ENCODE results near the gene ACER1. TPM values are rescaled to one million over a fixed set of nuclear protein-coding genes. Genes with fewer than 3 reads are reported as not detected.

Gene ACER1
- total RNA-seq, 1 experiment from 2014 or later: not detected

GRCh38 chr19:6268382-6268771 lies 65.0 kb downstream of the ACER1 start:
- DNase-seq (ENCODE audit: low spot score): no peak

GRCh38 chr19:6267552-6268381 lies 65.6 kb downstream of the ACER1 start:
- DNase-seq (ENCODE audit: low spot score): no peak

GRCh38 chr19:6264803-6265202 lies 68.6 kb downstream of the ACER1 start:
- no peak for DNase-seq (ENCODE audit: low spot score)

GRCh38 chr19:6263735-6264444 lies 69.5 kb downstream of the ACER1 start:
- no peak for DNase-seq (ENCODE audit: low spot score)

DNA sequence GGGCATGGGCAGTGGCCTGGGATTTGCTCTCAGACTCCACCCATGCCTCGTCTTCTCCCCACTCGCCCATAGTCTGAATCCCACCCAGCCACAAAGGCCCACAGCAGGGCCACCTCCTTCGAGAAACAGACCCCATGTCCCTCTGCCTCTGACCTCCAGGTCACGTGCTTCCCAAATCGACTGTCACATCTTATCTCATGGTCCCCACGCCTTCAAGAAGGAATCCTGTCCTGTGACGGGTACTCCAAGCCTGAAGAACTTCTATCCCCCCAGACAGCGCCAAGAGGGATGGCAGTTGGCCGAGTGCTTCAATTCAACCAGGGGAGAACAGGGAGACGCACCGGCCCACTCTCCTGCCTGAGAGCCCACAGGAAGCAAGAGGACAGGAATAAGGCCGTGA lies 70.1 kb downstream of the ACER1 start:
- no peak for DNase-seq (ENCODE audit: low spot score)

- no peak for DNase-seq (ENCODE audit: low spot score)
Observed at GRCh38 chr19:6262519-6262918, 70.9 kb downstream of the ACER1 start.

DNA sequence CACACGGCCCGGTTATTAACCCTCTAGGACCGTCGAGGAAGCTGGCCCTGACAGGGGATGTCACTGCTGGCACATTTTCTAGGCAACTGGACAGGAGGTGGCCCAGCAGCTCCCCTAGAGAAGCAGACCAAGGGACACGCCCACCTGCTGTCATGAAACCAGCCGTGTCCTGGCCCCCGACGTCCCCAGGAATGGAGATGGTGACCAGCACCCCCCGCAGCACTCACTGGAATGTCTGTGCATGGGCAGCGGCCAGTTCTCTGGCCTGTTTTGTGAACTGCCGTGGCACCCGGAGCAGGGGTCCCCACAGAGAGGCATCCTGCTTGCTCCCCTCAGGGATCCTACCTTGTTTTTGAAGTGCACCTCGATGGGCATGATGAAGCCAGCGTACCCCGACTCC lies 71.5 kb downstream of the ACER1 start:
- DNase-seq (ENCODE audit: low spot score): no peak

DNA sequence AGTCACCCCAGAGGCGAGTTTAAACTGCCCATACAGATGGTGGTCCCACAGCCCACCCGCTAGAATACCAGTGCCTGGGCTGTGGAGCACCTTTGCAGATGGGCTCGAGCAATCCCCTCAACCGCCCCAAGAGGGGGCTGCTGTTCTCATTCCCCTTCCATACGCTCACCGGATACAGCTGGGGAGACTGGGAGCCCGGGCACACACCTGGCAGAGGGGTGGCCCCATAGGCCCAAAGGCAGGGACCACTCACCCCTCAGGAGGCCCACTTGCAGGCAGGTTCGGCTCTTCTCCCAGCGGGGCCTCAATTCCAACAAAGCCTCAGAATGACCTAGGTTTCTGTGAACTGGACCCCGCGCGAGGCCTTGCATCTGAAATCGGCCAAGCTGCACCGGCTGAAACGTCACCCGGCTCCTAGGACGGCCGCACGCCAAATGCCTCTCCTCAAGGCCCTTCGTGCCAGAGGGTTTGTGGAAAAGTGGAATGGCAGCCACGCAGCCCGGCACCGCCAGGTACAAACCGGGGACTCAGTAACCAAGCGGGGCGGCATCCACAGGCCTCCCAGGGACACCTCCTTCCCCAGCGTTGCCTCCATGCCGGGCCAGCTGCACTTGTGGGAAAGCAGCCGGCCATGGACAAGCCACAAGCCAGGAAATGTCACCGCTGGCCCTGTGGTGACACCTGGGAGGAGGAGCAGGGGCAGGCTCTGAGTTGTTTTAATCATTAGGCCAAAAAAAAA lies 72.3 kb downstream of the ACER1 start:
- DNase-seq (ENCODE audit: low spot score): no peak

DNA sequence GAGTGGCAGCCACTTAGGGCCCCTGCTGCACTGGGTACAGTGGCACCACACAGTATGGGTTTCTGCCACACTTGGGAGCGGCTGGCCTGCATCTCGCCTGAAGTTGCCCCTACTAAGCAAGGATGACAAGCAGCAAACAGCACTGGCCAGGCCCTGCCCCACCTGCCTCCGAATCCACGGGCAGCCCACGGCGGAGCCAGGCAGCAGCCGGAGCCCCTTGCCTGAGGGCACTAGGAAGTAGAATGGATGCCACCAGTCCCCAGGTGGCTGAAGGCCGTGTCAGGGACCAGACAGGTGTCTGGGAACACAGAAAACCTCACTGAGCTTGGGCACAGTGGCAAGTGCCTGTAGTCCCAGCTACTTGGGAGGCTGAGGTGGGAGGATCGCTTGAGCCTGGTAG lies 73.0 kb downstream of the ACER1 start:
- DNase-seq (ENCODE audit: low spot score): no peak

DNA sequence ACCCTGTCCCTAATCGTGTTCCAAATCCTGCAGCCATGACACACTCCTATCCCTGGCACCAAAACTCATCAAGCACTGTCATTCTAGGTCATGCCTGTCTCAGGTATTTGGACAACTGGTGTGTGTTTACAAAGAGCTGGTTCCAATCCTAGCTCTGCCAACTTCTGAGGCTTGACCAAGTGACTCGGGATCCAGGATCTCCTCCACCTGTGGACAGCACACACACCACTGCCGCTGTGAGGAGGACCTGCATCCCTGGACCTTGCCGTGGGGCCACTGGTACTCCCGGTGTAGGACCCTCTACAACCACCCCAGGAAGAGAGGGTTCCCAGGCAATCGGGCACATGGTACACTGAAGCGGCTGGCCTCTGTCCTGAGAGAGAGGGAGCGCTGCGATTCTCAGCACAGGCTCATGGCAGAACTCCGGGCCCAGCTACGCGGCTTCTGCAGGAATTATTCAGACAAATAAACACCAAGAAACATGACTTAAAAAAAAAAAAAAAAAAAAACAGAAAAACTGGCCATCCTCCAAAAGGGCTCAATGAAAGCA lies 74.0 kb downstream of the ACER1 start:
- DNase-seq (ENCODE audit: low spot score): no peak

GRCh38 chr19:6258812-6259311 lies 74.5 kb downstream of the ACER1 start:
- no peak for DNase-seq (ENCODE audit: low spot score)

Other genes starting within 250 kb of the ACER1 start
- 4.9 and 5.7 TPM in 2 replicates for gene RFX2, start 223.1 kb downstream of the ACER1 start, total RNA-seq (2014; rRNA removed; shearing (Covaris generic))
- not detected in 2 replicates for gene ACSBG2, start 197.9 kb downstream of the ACER1 start, total RNA-seq (2014; rRNA removed; shearing (Covaris generic))
- 8.1 and 9.6 TPM in 2 replicates for gene MLLT1, start 53.6 kb downstream of the ACER1 start, total RNA-seq (2014; rRNA removed; shearing (Covaris generic))
- 76.4 and 122 TPM in 2 replicates for gene CLPP, start 27.9 kb upstream of the ACER1 start, total RNA-seq (2014; rRNA removed; shearing (Covaris generic))
- 28.1 and 30.8 TPM in 2 replicates for gene ALKBH7, start 39.2 kb upstream of the ACER1 start, total RNA-seq (2014; rRNA removed; shearing (Covaris generic))
- 0.55 and 0.77 TPM in 2 replicates for gene PSPN, start 42.3 kb upstream of the ACER1 start, total RNA-seq (2014; rRNA removed; shearing (Covaris generic))
- gene GTF2F1, start 59.6 kb upstream of the ACER1 start, total RNA-seq (2014; rRNA removed; shearing (Covaris generic)): 41.1 and 48.4 TPM in 2 replicates
- 48.5 and 54.7 TPM in 2 replicates for gene KHSRP, start 91.2 kb upstream of the ACER1 start, total RNA-seq (2014; rRNA removed; shearing (Covaris generic))
- not detected in 2 replicates for gene SLC25A41, start 100.2 kb upstream of the ACER1 start, total RNA-seq (2014; rRNA removed; shearing (Covaris generic))
- gene SLC25A23, start 126.2 kb upstream of the ACER1 start, total RNA-seq (2014; rRNA removed; shearing (Covaris generic)): 16.1 and 16.6 TPM in 2 replicates
- not detected in 2 replicates for gene CRB3, start 130.7 kb upstream of the ACER1 start, total RNA-seq (2014; rRNA removed; shearing (Covaris generic))
- 0.19 TPM in 1 of 2 replicates, not detected in the other for gene DENND1C, start 148.2 kb upstream of the ACER1 start, total RNA-seq (2014; rRNA removed; shearing (Covaris generic))
- gene TUBB4A, start 168.7 kb upstream of the ACER1 start, total RNA-seq (2014; rRNA removed; shearing (Covaris generic)): 0.87 and 9.2 TPM in 2 replicates
- 17.8 and 18.6 TPM in 2 replicates for gene TNFSF9, start 197.4 kb upstream of the ACER1 start, total RNA-seq (2014; rRNA removed; shearing (Covaris generic))